ENCODE data around the gene C3orf18.

Gene C3orf18

GRCh38 chr3:50562861-50563260 is 4.7 kb downstream of the C3orf18 start:
- DNase-seq (ENCODE audit: low read depth): peak; percentile 11
- H3K4me3 ChIP-seq (replicated peaks; ENCODE audit: low read depth, low read length): no peak overlapping the region
- TF ChIP-seq CTCF (IDR thresholded peaks at IDR 0.05; ENCODE audit: low read length, missing control alignments): no peak

DNA sequence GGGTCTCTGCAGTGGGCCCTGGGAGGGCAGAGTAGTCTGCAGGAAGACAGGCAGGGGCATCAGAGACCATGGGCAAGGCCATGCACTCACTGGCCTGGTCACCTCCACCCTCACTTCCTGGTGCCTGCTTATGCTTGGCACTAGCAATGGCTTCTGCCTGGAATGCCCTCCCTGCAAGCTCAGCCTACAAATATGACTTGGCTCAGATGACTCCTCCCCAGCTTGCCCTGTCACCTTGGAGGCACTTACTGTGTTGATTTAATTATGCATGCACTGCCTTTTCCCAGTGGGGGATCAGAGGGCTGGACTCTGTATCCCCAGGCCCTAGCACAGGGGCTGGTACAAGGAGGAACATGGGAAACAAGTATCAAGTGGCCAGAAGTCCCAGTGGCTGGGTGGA is 7.8 kb downstream of the C3orf18 start:
- no peak for DNase-seq (ENCODE audit: low read depth)
- no peak overlapping the region for H3K4me3 ChIP-seq (replicated peaks; ENCODE audit: low read depth, low read length)
- TF ChIP-seq CTCF (IDR thresholded peaks at IDR 0.05; ENCODE audit: low read length, missing control alignments): no peak

GRCh38 chr3:50557915-50558314 is 9.6 kb downstream of the C3orf18 start:
- no peak for TF ChIP-seq CTCF (IDR thresholded peaks at IDR 0.05; ENCODE audit: low read length, missing control alignments)
- no peak overlapping the region for H3K4me3 ChIP-seq (replicated peaks; ENCODE audit: low read depth, low read length)
- no peak for DNase-seq (ENCODE audit: low read depth)

- no peak for TF ChIP-seq CTCF (IDR thresholded peaks at IDR 0.05; ENCODE audit: low read length, missing control alignments)
- H3K4me3 ChIP-seq (replicated peaks; ENCODE audit: low read depth, low read length): no peak overlapping the region
Observed at GRCh38 chr3:50557106-50557505, 10.4 kb downstream of the C3orf18 start.

DNA sequence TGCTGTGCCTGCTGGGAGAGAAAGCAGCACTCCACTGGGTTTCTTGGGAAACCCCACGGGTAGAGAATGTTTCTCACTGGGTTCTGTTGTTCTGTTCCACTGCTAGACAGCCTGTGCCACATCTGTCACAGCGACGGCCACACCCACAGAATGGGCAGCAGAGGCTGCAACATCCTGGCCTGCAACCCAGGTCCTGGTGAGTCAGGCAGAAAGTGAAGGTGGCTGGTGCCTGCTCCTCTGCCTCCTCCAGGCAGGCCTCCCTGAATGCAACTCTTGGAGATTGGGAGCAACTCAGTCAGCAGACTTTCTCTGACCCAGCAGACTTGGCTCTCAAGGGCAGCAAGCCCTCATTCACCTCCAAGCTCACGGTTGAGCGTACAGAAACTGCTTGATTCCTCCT is 13.0 kb downstream of the C3orf18 start:
- no peak for TF ChIP-seq CTCF (IDR thresholded peaks at IDR 0.05; ENCODE audit: low read length, missing control alignments)
- no peak for DNase-seq (ENCODE audit: low read depth)
- no peak overlapping the region for H3K4me3 ChIP-seq (replicated peaks; ENCODE audit: low read depth, low read length)

More at GRCh38 chr3:50557106-50557505, 10.4 kb downstream of the C3orf18 start:
- DNase-seq (ENCODE audit: low read depth): no peak

GRCh38 chr3:50552598-50552997 is 14.9 kb downstream of the C3orf18 start:
- H3K4me3 ChIP-seq (replicated peaks; ENCODE audit: low read depth, low read length): no peak overlapping the region
- no peak for TF ChIP-seq CTCF (IDR thresholded peaks at IDR 0.05; ENCODE audit: low read length, missing control alignments)
- DNase-seq (ENCODE audit: low read depth): no peak

DNA sequence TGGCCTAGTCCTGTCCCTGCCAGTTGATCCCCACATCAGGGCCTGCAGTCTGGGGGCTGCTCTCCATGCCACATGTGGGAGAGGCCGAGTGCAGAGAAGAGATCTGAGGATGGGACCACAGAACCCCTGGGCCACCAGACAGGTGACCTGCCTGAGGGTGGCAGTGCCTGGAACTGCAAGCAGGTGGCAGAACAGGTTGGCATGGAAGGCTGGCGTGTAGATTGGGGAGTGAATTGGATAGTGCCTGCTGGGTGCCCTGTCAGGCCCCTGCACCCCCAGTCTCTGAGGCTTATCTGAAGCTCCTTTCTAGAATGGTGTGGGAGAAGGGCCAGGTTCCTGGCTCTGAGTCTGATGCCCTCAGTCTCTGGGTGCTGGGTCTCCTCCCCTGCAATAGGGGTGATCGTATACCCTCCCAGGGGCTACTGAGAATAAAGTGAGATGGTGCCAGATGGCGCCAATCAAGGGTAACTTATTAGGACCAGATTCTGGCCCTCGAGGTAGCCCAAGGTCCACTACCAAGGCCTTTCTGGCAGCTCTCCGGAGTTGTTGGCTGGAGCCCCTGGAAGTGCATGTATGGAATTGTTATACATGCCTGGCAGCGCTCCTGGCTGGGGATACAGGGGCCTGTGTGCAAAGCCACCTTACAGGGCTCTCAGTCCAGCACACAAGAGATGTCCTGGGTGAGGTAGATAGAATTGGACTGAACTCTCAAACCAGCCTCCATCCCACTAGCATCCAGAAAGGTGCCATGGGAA is 15.7 kb downstream of the C3orf18 start:
- TF ChIP-seq CTCF (IDR thresholded peaks at IDR 0.05; ENCODE audit: low read length, missing control alignments): no peak
- H3K4me3 ChIP-seq (replicated peaks; ENCODE audit: low read depth, low read length): no peak overlapping the region
- DNase-seq (ENCODE audit: low read depth): no peak

Data from fibroblast of pulmonary artery (primary cell).